GM10248 (cell line): ENCODE results near the gene FBXO38.

Source experiments
- CTCF ChIA-PET: fragments of 300-600 bp; sonication (Branson Sonifier 250); formaldehyde crosslinking; extraction: SDS; loops from one replicate; lab custom pipeline; 2021; ENCODE audit warnings: antibody characterized with exemption; lab: Yijun Ruan, JAX
- POLR2A ChIA-PET: fragments of 350-650 bp; sonication (Branson Sonifier 250); formaldehyde crosslinking; extraction: SDS; loops from one replicate; lab custom pipeline; 2020; ENCODE audit warnings: antibody characterized with exemption; lab: Yijun Ruan, JAX
- DNase-seq: peaks from one replicate; pipeline ENCODE4 v3.0.0; 2012; ENCODE audit errors: extremely low spot score
- TF ChIP-seq, protein P1 (sequence below): IDR thresholded peaks from 2 replicates; pipeline ENCODE4 v1.5.1; 2012; ENCODE audit warnings: mild to moderate bottlenecking, low read depth; ENCODE audit errors: extremely low read depth, missing control alignments, control extremely low read depth

FBXO38 gene

DNA sequence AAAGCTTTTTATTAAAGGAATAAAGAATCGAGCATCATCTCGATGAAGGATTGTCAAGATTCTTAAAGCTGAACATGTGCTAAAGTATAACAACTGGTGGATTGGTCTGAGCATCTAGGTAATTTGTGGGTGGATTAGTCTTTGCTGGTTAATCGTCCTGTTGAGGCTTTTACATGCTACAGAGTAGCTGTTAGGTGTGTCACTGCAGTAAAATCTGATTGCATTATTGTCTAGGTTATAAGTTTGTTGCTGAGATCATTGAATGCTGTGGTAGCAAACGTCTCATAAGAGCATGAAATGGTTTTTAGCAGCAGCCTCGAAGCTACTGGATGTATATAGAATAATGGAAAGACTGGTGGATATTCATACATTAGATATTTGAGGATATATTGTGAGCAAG is 7.2 kb downstream of the FBXO38 start:
- TF ChIP-seq, protein P1, sequence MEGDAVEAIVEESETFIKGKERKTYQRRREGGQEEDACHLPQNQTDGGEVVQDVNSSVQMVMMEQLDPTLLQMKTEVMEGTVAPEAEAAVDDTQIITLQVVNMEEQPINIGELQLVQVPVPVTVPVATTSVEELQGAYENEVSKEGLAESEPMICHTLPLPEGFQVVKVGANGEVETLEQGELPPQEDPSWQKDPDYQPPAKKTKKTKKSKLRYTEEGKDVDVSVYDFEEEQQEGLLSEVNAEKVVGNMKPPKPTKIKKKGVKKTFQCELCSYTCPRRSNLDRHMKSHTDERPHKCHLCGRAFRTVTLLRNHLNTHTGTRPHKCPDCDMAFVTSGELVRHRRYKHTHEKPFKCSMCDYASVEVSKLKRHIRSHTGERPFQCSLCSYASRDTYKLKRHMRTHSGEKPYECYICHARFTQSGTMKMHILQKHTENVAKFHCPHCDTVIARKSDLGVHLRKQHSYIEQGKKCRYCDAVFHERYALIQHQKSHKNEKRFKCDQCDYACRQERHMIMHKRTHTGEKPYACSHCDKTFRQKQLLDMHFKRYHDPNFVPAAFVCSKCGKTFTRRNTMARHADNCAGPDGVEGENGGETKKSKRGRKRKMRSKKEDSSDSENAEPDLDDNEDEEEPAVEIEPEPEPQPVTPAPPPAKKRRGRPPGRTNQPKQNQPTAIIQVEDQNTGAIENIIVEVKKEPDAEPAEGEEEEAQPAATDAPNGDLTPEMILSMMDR, result no peak
- no peak for DNase-seq
- ChIA-PET CTCF (interaction anchor here (1.2 to 1.7 kb wide), 4 partner anchors 9 to 21 kb away, joined by 3 to 4 read pairs (median 4); no protein-coding TSS in a partner anchor), POLR2A (no interaction called here)

DNA sequence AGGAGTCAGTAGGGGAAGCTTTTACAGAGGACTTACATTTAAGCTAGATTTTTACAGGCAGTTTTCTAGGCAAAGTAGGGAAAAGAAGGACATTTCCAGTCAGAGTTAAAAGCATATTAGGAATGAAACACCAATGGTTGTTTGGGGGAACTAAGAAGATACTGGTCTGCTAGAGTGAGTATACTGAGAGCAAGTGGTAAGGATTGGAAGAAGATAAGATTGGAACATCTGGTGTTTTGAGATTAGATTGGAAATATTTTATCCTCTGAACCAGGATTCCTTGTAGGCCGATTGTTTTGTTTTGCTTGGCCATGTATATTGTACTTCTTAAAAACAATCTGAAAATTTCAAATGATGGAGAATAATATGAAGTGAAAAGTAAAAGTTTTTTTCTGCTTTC is 7.7 kb downstream of the FBXO38 start:
- TF ChIP-seq, protein P1, result no peak
- DNase-seq, result no peak
- POLR2A ChIA-PET, result no interaction called here
- CTCF ChIA-PET, result interaction anchor here (1.2 to 1.7 kb wide), 3 partner anchors 8 to 21 kb away, joined by 3 to 4 read pairs (median 4); no protein-coding TSS in a partner anchor

DNA sequence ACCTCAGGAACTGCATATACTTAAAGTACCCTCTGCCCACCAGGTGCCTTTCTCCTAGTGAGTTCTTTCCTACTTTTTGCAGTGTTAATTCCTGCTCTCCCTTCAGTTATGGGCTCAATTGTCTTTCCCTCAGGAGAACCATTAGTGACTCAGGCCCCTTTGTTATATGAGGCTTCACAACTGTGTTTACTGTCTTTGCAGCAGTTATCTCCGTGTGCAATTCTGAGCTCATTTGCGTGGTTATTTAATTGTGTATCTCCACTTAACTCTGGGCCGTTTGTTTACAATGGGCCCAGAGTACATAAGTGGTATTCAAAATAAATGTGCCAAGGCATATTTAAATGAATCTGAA is 9.6 kb downstream of the FBXO38 start:
- ChIA-PET POLR2A (no interaction called here), CTCF (interaction anchor here (1.0 to 2.1 kb wide), 5 partner anchors 8 to 51 kb away, joined by 3 to 7 read pairs (median 4); no protein-coding TSS in a partner anchor)
- TF ChIP-seq, protein P1, result no peak
- no peak for DNase-seq

DNA sequence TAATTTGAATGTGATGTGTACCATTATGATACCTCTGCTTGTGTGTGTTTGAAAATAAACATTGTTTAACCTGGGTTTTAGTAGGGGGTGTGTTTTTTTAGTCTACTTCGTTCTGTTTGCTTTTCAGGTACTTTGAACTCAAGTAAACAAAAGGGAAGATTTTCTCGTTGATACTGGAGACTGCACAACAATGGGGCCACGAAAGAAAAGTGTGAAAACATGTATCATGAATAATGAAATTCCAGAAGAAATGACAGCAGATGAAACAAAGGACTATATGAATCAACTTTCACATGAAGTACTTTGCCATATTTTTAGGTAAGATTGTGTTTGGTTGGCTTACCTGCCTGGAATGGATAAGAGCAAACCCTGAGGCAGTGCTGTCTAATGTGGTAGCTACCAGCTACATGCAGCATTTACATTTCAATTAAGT is 10.8 kb downstream of the FBXO38 start:
- TF ChIP-seq, protein P1, result no peak
- ChIA-PET POLR2A (no interaction called here), CTCF (interaction anchor here (1.1 to 1.5 kb wide), 2 partner anchors 20 to 50 kb away, joined by 3 to 5 read pairs; no protein-coding TSS in a partner anchor)
- no peak for DNase-seq

DNA sequence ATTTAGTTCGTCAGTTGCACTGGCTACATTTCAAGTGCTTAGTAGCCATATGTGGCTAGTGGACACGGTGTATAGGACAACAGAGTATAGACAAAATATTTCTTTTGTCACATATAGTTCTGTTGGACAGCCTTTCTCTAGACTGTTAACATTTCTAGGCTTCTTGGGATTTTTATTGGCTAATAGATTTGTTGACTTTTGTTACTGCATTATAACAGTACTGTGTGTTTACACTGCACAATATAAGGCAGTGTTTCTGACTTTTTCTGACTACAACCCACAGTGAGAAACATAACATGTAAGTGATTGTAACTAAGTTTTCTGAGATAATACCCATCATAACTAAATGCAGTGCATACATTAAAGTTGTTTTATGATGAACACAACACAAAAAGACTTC is 11.3 kb downstream of the FBXO38 start:
- POLR2A ChIA-PET, result no interaction called here
- CTCF ChIA-PET, result interaction anchor here (1.1 kb wide), 1 partner anchor 20 kb away, joined by 3 read pairs; no protein-coding TSS in a partner anchor
- TF ChIP-seq, protein P1, result no peak
- no peak for DNase-seq

DNA sequence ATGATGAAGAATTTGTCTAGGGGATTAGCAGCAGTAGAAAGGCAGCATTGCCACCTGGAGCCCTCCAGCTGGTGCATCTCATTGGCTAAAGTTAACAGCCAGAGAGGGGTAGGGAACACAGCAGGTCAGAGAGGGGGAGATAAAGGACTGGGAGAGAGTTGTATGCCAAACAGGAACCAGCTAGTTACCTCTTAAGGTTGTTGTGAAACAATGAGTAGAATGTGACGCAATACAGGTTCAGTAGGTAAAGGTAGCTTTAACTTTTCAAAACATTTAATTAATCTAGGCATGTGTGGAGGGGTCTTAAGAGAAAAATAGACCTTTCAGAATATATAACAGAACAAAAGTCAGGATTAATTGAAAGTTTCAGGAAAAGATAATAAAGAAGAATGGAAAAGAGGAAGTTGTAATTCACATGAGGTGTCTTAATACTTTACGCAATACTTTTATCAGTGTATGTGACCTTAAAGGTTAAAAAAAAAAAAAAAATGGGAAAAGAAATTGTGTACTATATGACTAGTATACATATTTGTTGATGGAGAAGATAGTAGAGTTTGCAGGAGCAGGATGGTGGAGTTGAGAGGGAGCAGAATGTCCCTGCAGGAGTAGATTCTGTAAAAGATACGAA is 14.3 kb downstream of the FBXO38 start:
- DNase-seq, result no peak
- TF ChIP-seq, protein P1, result no peak
- POLR2A ChIA-PET, result no interaction called here
- CTCF ChIA-PET, result interaction anchor here (0.9 to 2.8 kb wide), 2 partner anchors 11 to 46 kb away, joined by 3 to 9 read pairs; no protein-coding TSS in a partner anchor
